A549 treated with dexamethasone at 1 μM for 4 hours (cell line): ENCODE measurements around the gene CACNB3. TPM values are rescaled to one million over a fixed set of nuclear protein-coding genes. Genes with fewer than 3 reads are reported as not detected.

Experiments
- total RNA-seq: library from RNA; stranded (reverse); fragments of 200-300 nt; extraction: Qiagen RNA extraction; gene quantifications from 5 replicates; pipeline ENCODE4 v1.2.3, GENCODE V29; 2022

The CACNB3 gene
- 24.4 to 36.9 TPM (median 29.6 TPM) in 5 replicates for total RNA-seq

GRCh38 chr12:48817873-48818830 lies at the start of gene CACNB3:
Gene CACNB3 (plus strand): TSS chr12:48818496. CDS start chr12:48818930, 434 bp downstream.

GRCh38 chr12:48788854-48789775 lies 29.2 kb upstream of the CACNB3 start, which contains the start of gene ADCY6:
Gene ADCY6 (minus strand): TSS chr12:48789089. CDS start chr12:48783434, 5,655 bp downstream.

GRCh38 chr12:48851883-48852733 lies 33.8 kb downstream of the CACNB3 start, which contains the start of gene DDX23:
Gene DDX23 (minus strand): TSS chr12:48852163. CDS start chr12:48845782, 6,381 bp downstream.

GRCh38 chr12:48865281-48866051 lies 47.2 kb downstream of the CACNB3 start, which contains the start of gene RND1:
Gene RND1 (minus strand): TSS chr12:48865870. CDS start chr12:48865767, 103 bp downstream.

Other genes starting within 250 kb of the CACNB3 start
- gene LALBA, start 248.4 kb upstream of the CACNB3 start, total RNA-seq, result not detected in 5 replicates
- gene KANSL2, start 136.3 kb upstream of the CACNB3 start, total RNA-seq, result 37.6 to 40.9 TPM (median 39.0 TPM) in 5 replicates
- gene CCNT1, start 101.8 kb upstream of the CACNB3 start, total RNA-seq, result 11.3 to 19.2 TPM (median 15.0 TPM) in 5 replicates
- gene ADCY6, start 29.4 kb upstream of the CACNB3 start, total RNA-seq, result 8.1 to 12.2 TPM (median 10.3 TPM) in 5 replicates
- 67.5 to 84.0 TPM (median 80.1 TPM) in 5 replicates for gene DDX23, start 33.7 kb downstream of the CACNB3 start, total RNA-seq
- gene RND1, start 47.4 kb downstream of the CACNB3 start, total RNA-seq, result 2.6 to 4.7 TPM (median 3.1 TPM) in 5 replicates
- gene FKBP11, start 107.0 kb downstream of the CACNB3 start, total RNA-seq, result 52.7 to 58.9 TPM (median 55.2 TPM) in 5 replicates
- gene ARF3, start 139.0 kb downstream of the CACNB3 start, total RNA-seq, result 113 to 164 TPM (median 152 TPM) in 5 replicates
- 1.5 to 2.4 TPM (median 2.2 TPM) in 5 replicates for gene WNT10B, start 153.2 kb downstream of the CACNB3 start, total RNA-seq
- gene WNT1, start 159.8 kb downstream of the CACNB3 start, total RNA-seq, result 0.07 to 0.28 TPM (median 0.18 TPM) in 5 replicates
- gene DDN, start 180.9 kb downstream of the CACNB3 start, total RNA-seq, result 0.56 to 0.71 TPM (median 0.67 TPM) in 5 replicates
- 40.6 to 44.3 TPM (median 41.4 TPM) in 5 replicates for gene PRKAG1, start 200.3 kb downstream of the CACNB3 start, total RNA-seq
- gene KMT2D, start 242.3 kb downstream of the CACNB3 start, total RNA-seq, result 30.0 to 46.2 TPM (median 40.4 TPM) in 5 replicates